Upper lobe of left lung (tissue), 6 donors: ENCODE results near the gene CST7. TPM values are rescaled to one million over a fixed set of nuclear protein-coding genes. Genes with fewer than 3 reads are reported as not detected.

Experiments used
- ATAC-seq, 2 donors: fragments of 200-7000 bp; cut with Tn5 transposase; one replicate each; pipeline ENCODE4 v1.9.1; 2022; ENCODE audit warnings: mild to moderate bottlenecking in 2 of 2, moderate library complexity in 2 of 2; ENCODE audit not compliant: low FRiP score in 2 of 2
- DNase-seq, 2 donors: peaks; one replicate each; pipeline ENCODE4 v3.0.0-alpha.2; 2019 to 2020
- H3K27ac ChIP-seq, 4 donors: fragments of 200-600 bp; sonication (generic); one replicate each; pipeline ENCODE4 v1.5.1; 2016 to 2019
- H3K27me3 ChIP-seq, 4 donors: fragments of 200-600 bp; sonication (generic); one replicate each; pipeline ENCODE4 v1.5.1; 2017 to 2019
- H3K36me3 ChIP-seq, 4 donors: fragments of 200-600 bp; sonication (generic); one replicate each; pipeline ENCODE4 v1.5.1; 2016 to 2019
- H3K4me1 ChIP-seq, 4 donors: fragments of 200-600 bp; sonication (generic); one replicate each; pipeline ENCODE4 v1.5.1; 2018 to 2019
- H3K4me3 ChIP-seq, 4 donors: fragments of 200-600 bp; sonication (generic); one replicate each; pipeline ENCODE4 v1.5.1; 2017 to 2019; ENCODE audit warnings: mild to moderate bottlenecking in 2 of 4, moderate library complexity in 1 of 4
- H3K9me3 ChIP-seq, 4 donors: fragments of 200-600 bp; sonication (generic); one replicate each; pipeline ENCODE4 v1.5.1; 2018 to 2019
- EP300 ChIP-seq, 4 donors: sonication (generic); formaldehyde crosslinking; IDR thresholded peaks; one replicate each; pipeline ENCODE4 v1.5.1; 2017; ENCODE audit warnings: antibody characterized with exemption in 4 of 4, control low read depth in 2 of 4
- POLR2A ChIP-seq, 4 donors: fragments of 450-650 bp; IDR thresholded peaks; one replicate each; pipeline ENCODE4 v1.5.1; 2016 to 2017; ENCODE audit warnings: antibody characterized with exemption in 4 of 4, mild to moderate bottlenecking in 2 of 4
- POLR2AphosphoS5 ChIP-seq, 2 donors: sonication (generic); formaldehyde crosslinking; IDR thresholded peaks; one replicate each; pipeline ENCODE4 v1.5.1; 2017; ENCODE audit warnings: antibody characterized with exemption in 2 of 2
- WGBS, 2 donors: methylation state at CpG; one replicate each; pipeline ENCODE4 v1.1.5; 2017 to 2018; 5-methylcytosine and 5-hydroxymethylcytosine counted together
- total RNA-seq, 6 donors: library from RNA; depleted of rRNA in 4 of 6; stranded (reverse); fragments of >200 nt in 4 of 6; gene quantifications; one replicate each; pipeline versions ENCODE4 v1.1.0 to v1.2.1, GENCODE V29; 2016 to 2021
- TF ChIP-seq, protein P1 (sequence below), 6 experiments: fragments of 450-650 bp in 4 of 6; fragments of 200-600 bp in 2 of 6; sonication (generic) in 2 of 6; IDR thresholded peaks; one replicate each; pipeline ENCODE4 v1.5.1; 2016 to 2019; ENCODE audit warnings: antibody characterized with exemption in 6 of 6
- donor health status: DM: no; HTN: no; CAD: no; lungs with moderate emphysema.
- donor health status: DM: no; HTN: yes; CAD: no; lungs with severe emphysema.

CST7 gene
- total RNA-seq, 6 donors from 2014 or later, result 13.7 to 28.3 (median 15.4) TPM; not detected in 1

DNA sequence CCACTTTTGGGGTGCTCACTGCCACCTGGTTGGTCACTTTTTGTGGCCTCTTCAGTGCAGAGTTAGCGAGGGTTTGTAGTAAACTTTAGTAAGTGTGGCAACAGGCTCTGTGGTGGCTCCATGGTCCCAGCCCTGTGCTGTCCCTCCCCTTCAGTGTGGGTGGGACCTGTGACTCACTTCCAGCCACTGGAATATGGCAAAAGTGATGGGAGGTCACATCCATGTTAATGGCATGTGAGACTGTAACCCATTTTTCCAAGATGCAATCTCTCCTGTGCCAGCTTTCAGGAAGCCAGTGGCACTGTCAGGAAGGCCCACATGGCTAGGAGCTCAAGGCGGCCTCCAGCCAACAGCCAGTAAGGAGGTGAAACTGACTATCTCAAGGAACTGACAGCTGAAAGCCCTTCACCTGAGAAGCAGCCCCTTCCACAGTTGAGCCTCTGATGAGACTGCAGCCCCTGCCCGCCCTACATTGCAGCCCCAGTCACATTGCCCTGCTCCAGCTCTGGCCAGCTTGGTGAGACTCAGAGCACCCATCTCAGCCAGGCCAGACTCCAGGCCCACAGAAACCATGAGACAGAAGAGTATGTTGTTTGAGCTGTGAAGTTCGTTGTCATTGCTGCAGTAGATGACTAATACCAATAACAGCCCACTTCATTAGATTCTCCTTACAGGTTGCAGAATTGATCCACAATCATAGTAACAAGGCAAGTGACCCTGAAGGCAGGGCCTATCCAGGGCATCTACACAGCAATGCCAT, 13.1 kb upstream of the CST7 start:
- TF ChIP-seq, protein P1, sequence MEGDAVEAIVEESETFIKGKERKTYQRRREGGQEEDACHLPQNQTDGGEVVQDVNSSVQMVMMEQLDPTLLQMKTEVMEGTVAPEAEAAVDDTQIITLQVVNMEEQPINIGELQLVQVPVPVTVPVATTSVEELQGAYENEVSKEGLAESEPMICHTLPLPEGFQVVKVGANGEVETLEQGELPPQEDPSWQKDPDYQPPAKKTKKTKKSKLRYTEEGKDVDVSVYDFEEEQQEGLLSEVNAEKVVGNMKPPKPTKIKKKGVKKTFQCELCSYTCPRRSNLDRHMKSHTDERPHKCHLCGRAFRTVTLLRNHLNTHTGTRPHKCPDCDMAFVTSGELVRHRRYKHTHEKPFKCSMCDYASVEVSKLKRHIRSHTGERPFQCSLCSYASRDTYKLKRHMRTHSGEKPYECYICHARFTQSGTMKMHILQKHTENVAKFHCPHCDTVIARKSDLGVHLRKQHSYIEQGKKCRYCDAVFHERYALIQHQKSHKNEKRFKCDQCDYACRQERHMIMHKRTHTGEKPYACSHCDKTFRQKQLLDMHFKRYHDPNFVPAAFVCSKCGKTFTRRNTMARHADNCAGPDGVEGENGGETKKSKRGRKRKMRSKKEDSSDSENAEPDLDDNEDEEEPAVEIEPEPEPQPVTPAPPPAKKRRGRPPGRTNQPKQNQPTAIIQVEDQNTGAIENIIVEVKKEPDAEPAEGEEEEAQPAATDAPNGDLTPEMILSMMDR (IDR thresholded peaks at IDR 0.05), result no peak
- no peak for TF ChIP-seq EP300 (IDR thresholded peaks at IDR 0.05)
- TF ChIP-seq POLR2A (IDR thresholded peaks at IDR 0.05), result no peak
- no peak for TF ChIP-seq POLR2AphosphoS5 (IDR thresholded peaks at IDR 0.05)
- Histone ChIP-seq H3K27ac (no peak overlapping the region), H3K4me3 (no peak overlapping the region), H3K36me3 (no peaks in the 10 kb centered on the region), H3K27me3 (no peaks in the 10 kb centered on the region), H3K9me3 (no peaks in the 10 kb centered on the region), H3K4me1 (peaks cover 0 to 8% (median 5%) of the 10 kb centered on the region in 4 donors)
- ATAC-seq (no peak), DNase-seq (no peak)
- WGBS, 2 donors, result 71 to 89% methylated on average over 1 to 4 of the region's 4 CpGs

- Histone ChIP-seq H3K4me1 (peaks cover 0 to 4% (median 0%) of the 10 kb centered on the region in 4 donors), H3K27ac (no peak overlapping the region), H3K4me3 (no peak overlapping the region), H3K36me3 (no peaks in the 10 kb centered on the region), H3K9me3 (no peaks in the 10 kb centered on the region), H3K27me3 (no peaks in the 10 kb centered on the region)
- ATAC-seq (no peak), DNase-seq (peak in 1 of 2 donors; percentile 19)
- WGBS, 2 donors, result 85 to 92% methylated on average over 6 to 7 of the region's 7 CpGs
- TF ChIP-seq POLR2A (IDR thresholded peaks at IDR 0.05) (no peak), EP300 (IDR thresholded peaks at IDR 0.05) (no peak), POLR2AphosphoS5 (IDR thresholded peaks at IDR 0.05) (no peak)
- TF ChIP-seq, protein P1 (IDR thresholded peaks at IDR 0.05), result no peak
Measured at GRCh38 chr20:24936526-24937407, 12.3 kb upstream of the CST7 start.

DNA sequence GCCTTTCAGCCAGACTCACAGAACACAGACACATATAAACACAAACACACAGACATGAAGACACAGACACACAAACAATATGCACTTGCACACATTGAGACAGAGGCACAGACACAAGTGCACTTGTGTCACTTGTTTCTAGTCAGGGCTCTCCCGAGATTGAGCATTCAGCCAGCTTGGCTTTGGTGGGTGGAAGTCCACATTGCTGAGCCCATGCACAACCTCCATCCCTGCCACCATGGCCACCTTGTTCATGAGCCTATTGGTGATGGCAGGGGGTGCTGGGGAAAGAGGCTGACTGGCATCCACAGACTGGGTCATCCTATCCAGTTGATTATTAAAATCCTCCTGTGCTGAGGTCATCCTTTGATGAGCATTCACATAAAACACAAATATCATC, 11.5 kb upstream of the CST7 start:
- no peaks in the 10 kb centered on the region for H3K9me3 ChIP-seq
- no peaks in the 10 kb centered on the region for H3K36me3 ChIP-seq
- ATAC-seq, result no peak
- TF ChIP-seq EP300 (IDR thresholded peaks at IDR 0.05), result no peak
- TF ChIP-seq POLR2A (IDR thresholded peaks at IDR 0.05), result no peak
- TF ChIP-seq, protein P1 (IDR thresholded peaks at IDR 0.05), result no peak
- TF ChIP-seq POLR2AphosphoS5 (IDR thresholded peaks at IDR 0.05), result no peak
- no peaks in the 10 kb centered on the region for H3K4me1 ChIP-seq
- no peak for DNase-seq
- no peak overlapping the region for H3K4me3 ChIP-seq
- H3K27ac ChIP-seq, result no peak overlapping the region
- no peaks in the 10 kb centered on the region for H3K27me3 ChIP-seq
- WGBS, 2 donors, result 0% methylated on average over 1 of the region's 1 CpG; no CpG with 5 or more reads in 1 of the 2 donors

GRCh38 chr20:24938498-24938897, 10.6 kb upstream of the CST7 start:
- Histone ChIP-seq H3K27ac (no peak overlapping the region), H3K4me3 (no peak overlapping the region), H3K27me3 (no peaks in the 10 kb centered on the region), H3K9me3 (no peaks in the 10 kb centered on the region), H3K36me3 (no peaks in the 10 kb centered on the region), H3K4me1 (no peaks in the 10 kb centered on the region)
- TF ChIP-seq POLR2A (IDR thresholded peaks at IDR 0.05) (no peak), EP300 (IDR thresholded peaks at IDR 0.05) (no peak), POLR2AphosphoS5 (IDR thresholded peaks at IDR 0.05) (no peak)
- TF ChIP-seq, protein P1 (IDR thresholded peaks at IDR 0.05), result no peak
- no peak for ATAC-seq
- DNase-seq, result no peak
- WGBS, 2 donors, result 93 to 100% methylated on average over 4 to 5 of the region's 5 CpGs
